ENCODE measurements around the gene SLC26A5. TPM values are rescaled to one million over a fixed set of nuclear protein-coding genes. Genes with fewer than 3 reads are reported as not detected.

The SLC26A5 gene
- total and polyA plus RNA-seq, 2 donors from 2014 or later, result 1.2 TPM; not detected in 1

DNA sequence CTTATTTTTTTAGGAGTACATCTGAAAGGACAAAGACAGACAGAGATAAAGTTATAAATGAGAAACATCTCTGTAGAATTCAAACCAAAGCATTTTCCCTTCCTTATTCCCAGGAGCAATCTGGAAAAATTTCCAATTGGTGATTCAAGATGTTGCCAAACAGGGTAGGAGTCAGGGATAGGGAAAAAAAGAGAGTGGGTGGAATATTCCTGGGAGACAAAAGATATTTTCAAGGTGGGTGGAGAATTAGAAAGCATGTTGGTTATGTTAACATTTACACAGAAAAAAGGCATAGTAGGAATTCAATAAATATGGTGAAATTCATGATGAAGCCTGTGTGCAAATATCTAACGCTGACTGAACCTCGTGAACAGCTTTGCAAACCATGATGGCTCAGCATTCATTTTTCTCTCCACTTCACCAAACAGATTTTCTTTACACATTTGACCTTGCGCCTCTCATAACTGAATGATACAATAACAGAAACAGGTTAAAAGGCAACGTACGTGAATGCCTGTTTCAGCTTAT lies 25.1 kb downstream of the SLC26A5 start:
- FAIRE-seq, result no peak
- Histone ChIP-seq H3K27me3 (ENCODE audit: control insufficient read depth, insufficient read depth, low read length) (no peaks in the 10 kb centered on the region), H3K4me1 (ENCODE audit: control insufficient read depth in 2 of 3, insufficient read depth in 2 of 3, low read depth in 1 of 3, low read length in 3 of 3) (no peaks in the 10 kb centered on the region), H3K9me3 (ENCODE audit: control insufficient read depth in 2 of 3, insufficient read depth in 1 of 3, low read length in 3 of 3) (no peaks in the 10 kb centered on the region), H3K9ac (ENCODE audit: low read length in 3 of 3) (no peak overlapping the region), H3K4me3 (ENCODE audit: low read length in 3 of 3) (no peak overlapping the region), H3K27ac (ENCODE audit: low read depth in 2 of 2, low read length in 2 of 2) (no peak overlapping the region), H3K36me3 (ENCODE audit: control insufficient read depth in 2 of 3, insufficient read depth in 3 of 3, low read length in 3 of 3) (no peaks in the 10 kb centered on the region)
- intact Hi-C loops (cut with DNase I), result no loop called here
- TF ChIP-seq, protein P1, sequence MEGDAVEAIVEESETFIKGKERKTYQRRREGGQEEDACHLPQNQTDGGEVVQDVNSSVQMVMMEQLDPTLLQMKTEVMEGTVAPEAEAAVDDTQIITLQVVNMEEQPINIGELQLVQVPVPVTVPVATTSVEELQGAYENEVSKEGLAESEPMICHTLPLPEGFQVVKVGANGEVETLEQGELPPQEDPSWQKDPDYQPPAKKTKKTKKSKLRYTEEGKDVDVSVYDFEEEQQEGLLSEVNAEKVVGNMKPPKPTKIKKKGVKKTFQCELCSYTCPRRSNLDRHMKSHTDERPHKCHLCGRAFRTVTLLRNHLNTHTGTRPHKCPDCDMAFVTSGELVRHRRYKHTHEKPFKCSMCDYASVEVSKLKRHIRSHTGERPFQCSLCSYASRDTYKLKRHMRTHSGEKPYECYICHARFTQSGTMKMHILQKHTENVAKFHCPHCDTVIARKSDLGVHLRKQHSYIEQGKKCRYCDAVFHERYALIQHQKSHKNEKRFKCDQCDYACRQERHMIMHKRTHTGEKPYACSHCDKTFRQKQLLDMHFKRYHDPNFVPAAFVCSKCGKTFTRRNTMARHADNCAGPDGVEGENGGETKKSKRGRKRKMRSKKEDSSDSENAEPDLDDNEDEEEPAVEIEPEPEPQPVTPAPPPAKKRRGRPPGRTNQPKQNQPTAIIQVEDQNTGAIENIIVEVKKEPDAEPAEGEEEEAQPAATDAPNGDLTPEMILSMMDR (IDR thresholded peaks at IDR 0.05; ENCODE audit: borderline replicate concordance, extremely low read depth, insufficient read depth), result no peak
- DNase-seq, result no peak

DNA sequence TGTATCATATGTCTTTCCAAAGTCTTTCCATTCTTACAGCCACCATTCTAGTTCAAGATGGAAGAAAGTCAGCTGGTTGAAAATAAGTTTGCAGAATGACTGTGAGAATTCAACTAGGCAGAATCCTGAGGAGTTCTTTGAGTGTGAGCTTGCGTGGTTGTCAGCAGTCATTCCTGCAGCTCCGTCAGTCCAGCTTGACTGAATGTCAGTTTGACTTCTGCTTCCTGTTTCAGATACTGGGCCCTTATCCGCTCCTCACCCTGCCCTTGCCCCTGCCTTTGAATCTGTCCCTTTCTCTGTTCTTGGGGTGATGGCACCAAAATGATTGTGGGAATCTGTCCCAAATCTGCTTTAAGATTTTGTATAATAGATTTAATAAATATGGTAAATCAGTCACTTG lies 27.8 kb downstream of the SLC26A5 start:
- Histone ChIP-seq H3K9ac (ENCODE audit: low read length in 3 of 3) (no peak overlapping the region), H3K4me3 (ENCODE audit: low read length in 3 of 3) (no peak overlapping the region), H3K36me3 (ENCODE audit: control insufficient read depth in 2 of 3, insufficient read depth in 3 of 3, low read length in 3 of 3) (no peaks in the 10 kb centered on the region), H3K4me1 (ENCODE audit: control insufficient read depth in 2 of 3, insufficient read depth in 2 of 3, low read depth in 1 of 3, low read length in 3 of 3) (no peaks in the 10 kb centered on the region), H3K27me3 (ENCODE audit: control insufficient read depth, insufficient read depth, low read length) (no peaks in the 10 kb centered on the region), H3K27ac (ENCODE audit: low read depth in 2 of 2, low read length in 2 of 2) (no peak overlapping the region), H3K9me3 (ENCODE audit: control insufficient read depth in 2 of 3, insufficient read depth in 1 of 3, low read length in 3 of 3) (no peaks in the 10 kb centered on the region)
- TF ChIP-seq, protein P1 (IDR thresholded peaks at IDR 0.05; ENCODE audit: borderline replicate concordance, extremely low read depth, insufficient read depth), result no peak
- intact Hi-C loops (cut with DNase I), result no loop called here
- DNase-seq (no peak), FAIRE-seq (no peak)

DNA sequence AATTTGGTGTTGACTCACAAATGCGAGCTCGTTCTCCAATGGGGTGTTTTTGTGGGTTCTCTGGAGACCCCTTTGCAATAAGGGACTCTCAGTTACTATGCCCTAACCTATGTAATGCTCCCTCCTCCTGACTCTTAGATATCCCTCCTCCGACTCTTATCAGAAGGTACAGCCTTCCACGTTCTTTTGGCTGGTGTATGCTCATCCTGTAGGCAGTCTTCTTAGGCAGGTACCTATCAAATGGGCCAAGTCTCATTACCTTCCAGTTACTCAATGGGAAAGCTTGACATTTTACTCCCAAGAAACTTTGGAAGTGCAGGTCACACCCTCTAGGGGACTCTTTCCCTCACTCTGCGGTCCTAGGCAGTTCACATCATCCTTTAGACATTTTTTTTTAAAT lies 32.6 kb downstream of the SLC26A5 start:
- no peak for DNase-seq

More for the DNA sequence above, 32.6 kb downstream of the SLC26A5 start:
- H3K4me1 ChIP-seq (ENCODE audit: control insufficient read depth in 2 of 3, insufficient read depth in 2 of 3, low read depth in 1 of 3, low read length in 3 of 3), result no peaks in the 10 kb centered on the region
- H3K36me3 ChIP-seq (ENCODE audit: control insufficient read depth in 2 of 3, insufficient read depth in 3 of 3, low read length in 3 of 3), result no peaks in the 10 kb centered on the region
- H3K27me3 ChIP-seq (ENCODE audit: control insufficient read depth, insufficient read depth, low read length), result no peaks in the 10 kb centered on the region
- no peak overlapping the region for H3K4me3 ChIP-seq (ENCODE audit: low read length in 3 of 3)
- no peaks in the 10 kb centered on the region for H3K9me3 ChIP-seq (ENCODE audit: control insufficient read depth in 2 of 3, insufficient read depth in 1 of 3, low read length in 3 of 3)
- TF ChIP-seq, protein P1 (IDR thresholded peaks at IDR 0.05; ENCODE audit: borderline replicate concordance, extremely low read depth, insufficient read depth), result no peak
- intact Hi-C loops (cut with DNase I), result no loop called here
- no peak overlapping the region for H3K27ac ChIP-seq (ENCODE audit: low read depth in 2 of 2, low read length in 2 of 2)
- FAIRE-seq, result no peak
- no peak overlapping the region for H3K9ac ChIP-seq (ENCODE audit: low read length in 3 of 3)

Measured in kidney (tissue), 14 donors.